ENCODE measurements around the gene LGR6. TPM values are rescaled to one million over a fixed set of nuclear protein-coding genes. Genes with fewer than 3 reads are reported as not detected.

Gene LGR6
- total RNA-seq, 4 donors from 2014 or later = 1.6 to 4.9 (median 4.1) TPM

DNA sequence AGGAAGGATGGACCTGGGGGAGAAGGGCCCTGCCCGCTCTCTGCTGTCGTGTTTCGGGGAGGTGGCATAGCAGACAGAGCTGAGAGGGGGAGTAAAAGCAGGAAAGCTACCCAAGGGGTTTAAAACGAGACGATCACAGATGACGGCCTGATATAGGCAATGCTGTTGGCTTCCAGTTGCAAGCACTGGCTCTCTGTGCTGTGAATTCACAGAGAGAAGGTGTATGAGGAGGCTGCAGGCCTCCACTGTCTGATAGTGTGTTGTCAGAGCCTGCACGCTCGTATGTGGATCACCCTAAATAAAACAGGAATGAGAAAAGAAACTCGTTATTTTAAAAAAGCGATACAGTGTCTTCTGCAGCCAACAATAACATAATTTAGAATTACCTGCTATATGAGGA is 57.4 kb downstream of the LGR6 start:
- Histone ChIP-seq H3K36me3 (no peaks in the 10 kb centered on the region), H3K9me3 (no peaks in the 10 kb centered on the region), H3K4me3 (no peak overlapping the region), H3K4me1 (no peaks in the 10 kb centered on the region), H3K27me3 (peaks cover 3% of the 10 kb centered on the region), H3K27ac (no peak overlapping the region)
- WGBS = 79% methylated on average over 10 of the region's 10 CpGs
- no peak for TF ChIP-seq EP300 (IDR thresholded peaks at IDR 0.05)
- TF ChIP-seq, protein P1, sequence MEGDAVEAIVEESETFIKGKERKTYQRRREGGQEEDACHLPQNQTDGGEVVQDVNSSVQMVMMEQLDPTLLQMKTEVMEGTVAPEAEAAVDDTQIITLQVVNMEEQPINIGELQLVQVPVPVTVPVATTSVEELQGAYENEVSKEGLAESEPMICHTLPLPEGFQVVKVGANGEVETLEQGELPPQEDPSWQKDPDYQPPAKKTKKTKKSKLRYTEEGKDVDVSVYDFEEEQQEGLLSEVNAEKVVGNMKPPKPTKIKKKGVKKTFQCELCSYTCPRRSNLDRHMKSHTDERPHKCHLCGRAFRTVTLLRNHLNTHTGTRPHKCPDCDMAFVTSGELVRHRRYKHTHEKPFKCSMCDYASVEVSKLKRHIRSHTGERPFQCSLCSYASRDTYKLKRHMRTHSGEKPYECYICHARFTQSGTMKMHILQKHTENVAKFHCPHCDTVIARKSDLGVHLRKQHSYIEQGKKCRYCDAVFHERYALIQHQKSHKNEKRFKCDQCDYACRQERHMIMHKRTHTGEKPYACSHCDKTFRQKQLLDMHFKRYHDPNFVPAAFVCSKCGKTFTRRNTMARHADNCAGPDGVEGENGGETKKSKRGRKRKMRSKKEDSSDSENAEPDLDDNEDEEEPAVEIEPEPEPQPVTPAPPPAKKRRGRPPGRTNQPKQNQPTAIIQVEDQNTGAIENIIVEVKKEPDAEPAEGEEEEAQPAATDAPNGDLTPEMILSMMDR (IDR thresholded peaks at IDR 0.05) = no peak
- TF ChIP-seq POLR2AphosphoS5 (IDR thresholded peaks at IDR 0.05) = no peak
- no peak for TF ChIP-seq POLR2A (IDR thresholded peaks at IDR 0.05)
- DNase-seq (ENCODE audit: low spot score in 2 of 2) = peak in 1 of 2 donors; percentile 28

DNA sequence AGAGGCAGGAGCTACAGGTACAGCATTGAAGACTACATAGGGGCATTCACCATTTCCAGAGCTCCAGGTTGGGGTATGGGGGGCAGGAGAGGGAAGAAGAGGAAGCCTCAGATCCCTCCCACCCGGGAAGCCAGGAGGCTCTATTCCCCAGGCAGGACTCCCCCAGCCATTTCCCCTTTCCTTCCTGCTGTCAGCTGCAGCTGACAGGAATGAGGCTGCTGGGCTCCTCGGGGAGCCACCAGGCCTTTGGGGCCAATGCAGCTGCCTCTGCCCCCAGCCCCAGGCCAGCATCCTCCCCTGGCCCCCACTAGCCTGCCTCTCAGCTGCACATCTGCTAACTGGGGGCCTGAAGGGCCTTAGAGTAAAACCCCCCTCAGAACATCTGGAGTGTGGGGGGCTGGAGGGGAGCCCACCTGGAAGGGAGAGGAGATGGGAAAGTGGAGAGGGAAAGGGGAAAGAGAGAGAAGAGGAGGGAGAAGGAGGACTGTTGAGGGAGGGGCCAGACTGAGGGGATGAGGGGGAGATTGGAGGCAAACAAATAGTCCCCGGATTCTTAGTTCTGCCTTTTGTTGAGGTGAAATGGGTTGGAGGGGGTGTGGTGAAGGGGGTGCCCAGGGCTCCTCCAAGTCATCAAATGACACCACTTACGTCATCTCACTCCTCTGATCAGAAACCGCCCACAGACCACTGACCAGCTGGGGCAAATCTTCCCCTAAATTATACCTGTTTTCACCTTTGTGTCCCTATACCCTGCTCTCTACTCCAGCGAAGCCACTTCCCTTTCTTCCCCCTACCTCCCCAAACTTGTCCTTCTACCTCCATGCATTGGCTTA is 58.0 kb downstream of the LGR6 start:
- no peaks in the 10 kb centered on the region for H3K36me3 ChIP-seq
- H3K4me3 ChIP-seq = no peak overlapping the region
- TF ChIP-seq, protein P1 (IDR thresholded peaks at IDR 0.05) = no peak
- no peak for TF ChIP-seq EP300 (IDR thresholded peaks at IDR 0.05)
- no peak for TF ChIP-seq POLR2AphosphoS5 (IDR thresholded peaks at IDR 0.05)
- TF ChIP-seq POLR2A (IDR thresholded peaks at IDR 0.05) = no peak
- H3K4me1 ChIP-seq = no peaks in the 10 kb centered on the region
- peaks cover 3% of the 10 kb centered on the region for H3K27me3 ChIP-seq
- H3K27ac ChIP-seq = no peak overlapping the region
- H3K9me3 ChIP-seq = no peaks in the 10 kb centered on the region
- DNase-seq (ENCODE audit: low spot score in 2 of 2) = peak in 1 of 2 donors; percentile 26
- WGBS = 76% methylated on average over 6 of the region's 6 CpGs

GRCh38 chr1:202252271-202252670 is 58.7 kb downstream of the LGR6 start:
- 91% methylated on average over 1 of the region's 1 CpG for WGBS

DNA sequence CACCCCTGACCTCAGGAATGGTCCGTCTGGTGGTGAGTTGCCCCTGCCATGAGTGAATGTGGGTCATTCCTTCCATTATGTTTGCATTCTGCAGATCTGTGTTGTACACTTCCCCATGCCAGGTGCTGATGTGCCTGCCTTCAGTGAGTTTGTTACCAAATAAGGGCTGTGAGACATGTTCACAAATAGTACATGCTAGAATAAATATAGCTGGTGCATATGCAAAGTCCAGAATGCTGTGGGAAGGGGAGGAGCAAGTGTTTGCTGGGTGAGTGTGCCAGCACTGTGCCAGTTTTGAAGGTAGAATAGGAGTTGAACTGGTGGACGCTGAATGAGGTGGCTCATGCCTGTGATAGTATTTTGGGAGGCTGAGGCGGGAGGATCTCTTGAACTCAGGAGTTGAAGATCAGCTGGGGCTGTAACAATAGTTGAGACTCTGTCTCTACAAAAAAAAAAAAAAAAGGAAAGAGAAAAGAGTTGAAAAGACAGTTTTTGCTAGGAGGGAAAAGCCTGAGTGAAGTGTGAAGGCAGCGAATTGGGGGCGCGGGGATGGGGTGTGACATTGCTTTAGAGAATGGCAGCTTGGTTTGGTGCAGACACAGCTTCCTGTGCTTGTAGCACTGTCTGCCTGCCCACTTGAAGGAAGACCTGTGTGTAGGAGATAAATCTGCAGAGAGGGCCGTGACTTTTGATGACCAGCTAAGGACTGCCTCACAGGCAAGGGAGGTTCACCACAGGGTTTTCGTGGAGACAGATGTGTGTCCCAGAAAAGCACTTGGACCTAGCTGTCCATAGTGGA is 61.1 kb downstream of the LGR6 start:
- peak in 1 of 2 donors; percentile 76 for DNase-seq (ENCODE audit: low spot score in 2 of 2)
- Histone ChIP-seq H3K27ac (no peak overlapping the region), H3K36me3 (no peaks in the 10 kb centered on the region)

More at GRCh38 chr1:202252271-202252670, 58.7 kb downstream of the LGR6 start:
- H3K36me3 ChIP-seq = no peaks in the 10 kb centered on the region
- H3K4me1 ChIP-seq = no peaks in the 10 kb centered on the region
- peak in 1 of 2 donors; percentile 34 for DNase-seq (ENCODE audit: low spot score in 2 of 2)
- H3K4me3 ChIP-seq = no peak overlapping the region
- no peak overlapping the region for H3K27ac ChIP-seq
- H3K27me3 ChIP-seq = peaks cover 3% of the 10 kb centered on the region
- no peaks in the 10 kb centered on the region for H3K9me3 ChIP-seq
- no peak for TF ChIP-seq POLR2AphosphoS5 (IDR thresholded peaks at IDR 0.05)
- TF ChIP-seq, protein P1 (IDR thresholded peaks at IDR 0.05) = no peak
- TF ChIP-seq EP300 (IDR thresholded peaks at IDR 0.05) = no peak
- no peak for TF ChIP-seq POLR2A (IDR thresholded peaks at IDR 0.05)

GRCh38 chr1:202255343-202255742 is 61.7 kb downstream of the LGR6 start:
- TF ChIP-seq, protein P1 (IDR thresholded peaks at IDR 0.05) = no peak
- Histone ChIP-seq H3K4me1 (no peaks in the 10 kb centered on the region), H3K9me3 (no peaks in the 10 kb centered on the region), H3K36me3 (no peaks in the 10 kb centered on the region), H3K27me3 (peaks cover 8% of the 10 kb centered on the region), H3K27ac (no peak overlapping the region), H3K4me3 (no peak overlapping the region)
- WGBS = 75% methylated on average over 7 of the region's 7 CpGs
- peak in 1 of 2 donors; percentile 35 for DNase-seq (ENCODE audit: low spot score in 2 of 2)

More for the DNA sequence above, 61.1 kb downstream of the LGR6 start:
- H3K4me1 ChIP-seq = no peaks in the 10 kb centered on the region
- no peaks in the 10 kb centered on the region for H3K9me3 ChIP-seq
- TF ChIP-seq POLR2A (IDR thresholded peaks at IDR 0.05) (no peak), POLR2AphosphoS5 (IDR thresholded peaks at IDR 0.05) (no peak), EP300 (IDR thresholded peaks at IDR 0.05) (no peak)
- 85% methylated on average over 8 of the region's 8 CpGs for WGBS
- peaks cover 1% of the 10 kb centered on the region for H3K27me3 ChIP-seq
- H3K4me3 ChIP-seq = no peak overlapping the region

Data from suprapubic skin (tissue), 4 donors.